GM10248 (cell line): Measurements from ENCODE around the gene CCDC157.

Experiments
- CTCF ChIA-PET: fragments of 300-600 bp; sonication (Branson Sonifier 250); formaldehyde crosslinking; extraction: SDS; loops from one replicate; lab custom pipeline; 2021; ENCODE audit warnings: antibody characterized with exemption; lab: Yijun Ruan, JAX
- POLR2A ChIA-PET: fragments of 350-650 bp; sonication (Branson Sonifier 250); formaldehyde crosslinking; extraction: SDS; loops from one replicate; lab custom pipeline; 2020; ENCODE audit warnings: antibody characterized with exemption; lab: Yijun Ruan, JAX
- DNase-seq: peaks from one replicate; pipeline ENCODE4 v3.0.0; 2012; ENCODE audit errors: extremely low spot score
- CTCF ChIP-seq: IDR thresholded peaks from 2 replicates; pipeline ENCODE4 v1.5.1; 2012; ENCODE audit warnings: mild to moderate bottlenecking, low read depth; ENCODE audit errors: extremely low read depth, missing control alignments, control extremely low read depth

Gene CCDC157

GRCh38 chr22:30424534-30425326 is 67.9 kb downstream of the CCDC157 start:
- TF ChIP-seq CTCF: no peak
- POLR2A ChIA-PET: interaction anchor here (1.2 kb wide), 1 partner anchor 11 kb away, joined by 3 read pairs; no protein-coding TSS in a partner anchor
- DNase-seq: no peak
- CTCF ChIA-PET: interaction anchor here (1.1 to 14.9 kb wide), 11 partner anchors 11 to 162 kb away, joined by 3 to 111 read pairs (median 11); partner anchors contain the start of gene SEC14L2

- DNase-seq: no peak
- ChIA-PET POLR2A (no interaction called here), CTCF (interaction anchor here (1.5 to 14.9 kb wide), 7 partner anchors 10 to 162 kb away, joined by 4 to 111 read pairs (median 21); partner anchors contain the start of gene SEC14L2)
- no peak for TF ChIP-seq CTCF
Measured at GRCh38 chr22:30425327-30425615, 68.5 kb downstream of the CCDC157 start.

GRCh38 chr22:30425616-30426387 is 69.0 kb downstream of the CCDC157 start, which contains the start of gene MTFP1:
Gene MTFP1, plus strand, starts transcription at chr22:30425768. Its CDS starts 112 bp downstream, at chr22:30425880.
- DNase-seq: peak; percentile 64
- POLR2A ChIA-PET: no interaction called here
- CTCF ChIA-PET: interaction anchor here (0.8 to 14.9 kb wide), 13 partner anchors 10 to 209 kb away, joined by 3 to 111 read pairs (median 4); no protein-coding TSS in a partner anchor
- no peak for TF ChIP-seq CTCF
